ENCODE data around the gene CRYBG3.
"Not testable (repeated sequence)": the region's sequence is repeated elsewhere in the genome, so short reads cannot be mapped to it uniquely, and the experiment has no call there.

Gene CRYBG3

GRCh38 chr3:97899331-97899730, 77.5 kb downstream of the CRYBG3 start:
- DNase-seq = no peak

- DNase-seq = no peak
Measured at GRCh38 chr3:97901313-97902248, 79.8 kb downstream of the CRYBG3 start.

GRCh38 chr3:97909830-97910229, 88.0 kb downstream of the CRYBG3 start:
- DNase-seq = not testable (repeated sequence)

GRCh38 chr3:97910236-97910831, 88.5 kb downstream of the CRYBG3 start:
- not testable (repeated sequence) for DNase-seq

GRCh38 chr3:97910931-97911351, 89.1 kb downstream of the CRYBG3 start:
- DNase-seq = no peak

- no peak for DNase-seq
Measured at GRCh38 chr3:97911459-97911858, 89.6 kb downstream of the CRYBG3 start.

- no peak for DNase-seq
Measured at GRCh38 chr3:97914388-97914787, 92.6 kb downstream of the CRYBG3 start.

- no peak for DNase-seq
Measured at GRCh38 chr3:97916576-97916975, 94.8 kb downstream of the CRYBG3 start.

GRCh38 chr3:97917813-97918536, 96.2 kb downstream of the CRYBG3 start:
- no peak for DNase-seq

- no peak for DNase-seq
Measured at GRCh38 chr3:97927704-97928103, 105.9 kb downstream of the CRYBG3 start.

GRCh38 chr3:97928986-97929385, 107.2 kb downstream of the CRYBG3 start:
- DNase-seq = no peak

- DNase-seq = peak in 1 of 2 experiments; percentile 40
Measured at GRCh38 chr3:97930018-97930417, 108.2 kb downstream of the CRYBG3 start.

GRCh38 chr3:97931218-97931617, 109.4 kb downstream of the CRYBG3 start:
- DNase-seq = no peak

- no peak for DNase-seq
Measured at GRCh38 chr3:97932387-97932801, 110.6 kb downstream of the CRYBG3 start.

- DNase-seq = no peak
Measured at GRCh38 chr3:97934980-97935695, 113.3 kb downstream of the CRYBG3 start.

GRCh38 chr3:97935842-97936241, 114.0 kb downstream of the CRYBG3 start:
- no peak for DNase-seq

- DNase-seq = no peak
Measured at GRCh38 chr3:97937205-97937604, 115.4 kb downstream of the CRYBG3 start.

- no peak for DNase-seq
Measured at GRCh38 chr3:97938444-97938843, 116.6 kb downstream of the CRYBG3 start.

- DNase-seq = no peak
Measured at GRCh38 chr3:97939401-97939800, 117.6 kb downstream of the CRYBG3 start.

- DNase-seq = no peak
Measured at GRCh38 chr3:97940034-97940433, 118.2 kb downstream of the CRYBG3 start.

- DNase-seq = no peak
Measured at GRCh38 chr3:97942801-97943546, 121.2 kb downstream of the CRYBG3 start.

Measured in NCI-H446 (cell line).